GM12873 (cell line): ENCODE measurements around the gene KIAA1217.

Source experiments
- CTCF ChIP-seq: IDR thresholded peaks from 2 replicates; pipeline ENCODE4 v1.5.1; 2012; ENCODE audit warnings: low read depth, mild to moderate bottlenecking, moderate library complexity, low read length, control low read depth; ENCODE audit not compliant: insufficient read depth; ENCODE audit errors: missing control alignments

The KIAA1217 gene

GRCh38 chr10:24397662-24398061, 188.7 kb downstream of the KIAA1217 start:
- no peak for TF ChIP-seq CTCF

- no peak for TF ChIP-seq CTCF
Measured at GRCh38 chr10:24404567-24404966, 195.6 kb downstream of the KIAA1217 start.

- no peak for TF ChIP-seq CTCF
Measured at GRCh38 chr10:24405635-24406034, 196.7 kb downstream of the KIAA1217 start.

- TF ChIP-seq CTCF: no peak
Measured at GRCh38 chr10:24406809-24407483, 198.0 kb downstream of the KIAA1217 start.

- TF ChIP-seq CTCF: no peak
Measured at GRCh38 chr10:24407928-24408327, 199.0 kb downstream of the KIAA1217 start.

GRCh38 chr10:24408365-24408764, 199.4 kb downstream of the KIAA1217 start:
- no peak for TF ChIP-seq CTCF

- TF ChIP-seq CTCF: no peak
Measured at GRCh38 chr10:24414597-24414996, 205.7 kb downstream of the KIAA1217 start.
